GM12874 (cell line): Measurements from ENCODE around the gene MRM3.

Experiments used
- TF ChIP-seq, protein P1 (sequence below): IDR thresholded peaks from 2 replicates; pipeline ENCODE4 v1.5.1; 2011; ENCODE audit warnings: low read depth, mild to moderate bottlenecking, control low read depth, low read length, moderate library complexity; ENCODE audit not compliant: insufficient read depth

The MRM3 gene

DNA sequence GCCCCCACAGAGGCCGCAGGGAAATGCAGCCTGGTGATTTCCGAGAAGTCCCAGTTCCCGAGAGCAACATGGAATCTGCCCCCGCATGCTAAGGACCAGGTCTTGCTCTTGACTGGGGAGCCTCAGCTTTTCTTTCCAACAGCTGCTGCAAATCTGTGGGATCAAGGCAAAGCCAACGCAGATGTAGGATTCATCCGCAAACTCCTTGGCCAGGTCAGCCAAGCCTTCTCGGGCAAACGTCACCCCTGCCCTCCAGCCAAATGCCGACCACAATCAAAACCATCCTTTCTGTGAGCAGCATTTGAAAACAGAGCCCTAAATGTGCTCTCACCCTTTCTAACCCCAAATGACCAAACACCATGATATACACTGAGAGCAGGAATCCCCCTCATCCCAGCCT, 54.0 kb downstream of the MRM3 start:
- TF ChIP-seq, protein P1, sequence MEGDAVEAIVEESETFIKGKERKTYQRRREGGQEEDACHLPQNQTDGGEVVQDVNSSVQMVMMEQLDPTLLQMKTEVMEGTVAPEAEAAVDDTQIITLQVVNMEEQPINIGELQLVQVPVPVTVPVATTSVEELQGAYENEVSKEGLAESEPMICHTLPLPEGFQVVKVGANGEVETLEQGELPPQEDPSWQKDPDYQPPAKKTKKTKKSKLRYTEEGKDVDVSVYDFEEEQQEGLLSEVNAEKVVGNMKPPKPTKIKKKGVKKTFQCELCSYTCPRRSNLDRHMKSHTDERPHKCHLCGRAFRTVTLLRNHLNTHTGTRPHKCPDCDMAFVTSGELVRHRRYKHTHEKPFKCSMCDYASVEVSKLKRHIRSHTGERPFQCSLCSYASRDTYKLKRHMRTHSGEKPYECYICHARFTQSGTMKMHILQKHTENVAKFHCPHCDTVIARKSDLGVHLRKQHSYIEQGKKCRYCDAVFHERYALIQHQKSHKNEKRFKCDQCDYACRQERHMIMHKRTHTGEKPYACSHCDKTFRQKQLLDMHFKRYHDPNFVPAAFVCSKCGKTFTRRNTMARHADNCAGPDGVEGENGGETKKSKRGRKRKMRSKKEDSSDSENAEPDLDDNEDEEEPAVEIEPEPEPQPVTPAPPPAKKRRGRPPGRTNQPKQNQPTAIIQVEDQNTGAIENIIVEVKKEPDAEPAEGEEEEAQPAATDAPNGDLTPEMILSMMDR = no peak

DNA sequence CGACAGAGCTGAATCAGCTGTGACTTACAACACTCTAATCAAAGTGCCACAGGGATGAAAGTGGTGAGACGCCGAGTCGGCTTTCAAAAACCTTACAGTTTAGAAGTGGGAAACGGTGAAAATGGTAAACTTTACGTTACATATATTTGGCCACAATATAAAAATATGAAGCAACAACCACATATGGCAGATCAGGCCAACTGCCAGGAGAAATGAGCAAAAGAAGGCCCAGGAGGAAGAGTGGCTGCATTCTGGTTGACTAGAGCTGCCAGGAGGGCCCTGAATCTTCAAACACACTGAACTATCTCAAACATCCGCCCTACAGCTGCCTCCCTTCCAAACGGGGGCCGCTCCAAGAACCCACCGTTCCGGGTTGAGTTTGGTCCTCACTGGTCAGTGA, 56.3 kb downstream of the MRM3 start:
- TF ChIP-seq, protein P1 = no peak

DNA sequence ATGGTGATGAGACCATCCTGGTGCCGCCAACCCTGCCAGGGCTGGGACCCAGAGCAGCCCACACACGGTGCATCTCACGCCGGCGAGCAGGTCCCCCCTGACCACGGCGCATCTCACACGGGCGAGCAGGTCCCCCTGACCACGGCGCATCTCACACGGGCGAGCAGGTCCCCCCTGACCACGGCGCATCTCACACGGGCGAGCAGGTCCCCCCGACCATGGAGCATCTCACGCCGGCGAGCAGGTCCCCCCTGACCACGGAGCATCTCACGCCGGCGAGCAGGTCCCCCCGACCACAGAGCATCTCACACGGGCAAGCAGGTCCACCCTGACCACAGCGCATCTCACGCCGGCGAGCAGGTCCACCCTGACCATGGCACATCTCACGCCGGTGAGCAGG, 59.2 kb downstream of the MRM3 start:
- TF ChIP-seq, protein P1 = no peak
